Endothelial cell of umbilical vein (primary cell): ENCODE results near the gene KCNQ1OT1. TPM values are rescaled to one million over a fixed set of nuclear protein-coding genes. Genes with fewer than 3 reads are reported as not detected.

ENCODE experiments used
- BruUV-seq: library from RNA; stranded (reverse); fragments of 400-500 nt; replicated peaks from 2 replicates; lab custom pipeline; 2021; lab: Mats Ljungman, UMichigan
- CTCF ChIA-PET: fragments of 300-600, 350-600 bp; sonication (Branson Sonifier 250); formaldehyde crosslinking; loops from one replicate; lab custom pipeline; 2021; ENCODE audit warnings: antibody characterized with exemption, inconsistent platforms; lab: Charles Lee
- POLR2A ChIA-PET: fragments of 300-600, 350-600 bp; sonication (Branson Sonifier 250); formaldehyde crosslinking; loops from one replicate; lab custom pipeline; 2021; ENCODE audit warnings: antibody characterized with exemption, inconsistent platforms; lab: Charles Lee
- DNase-seq: peaks from one replicate; pipeline ENCODE4 v3.0.0-alpha.2; 2011; ENCODE audit warnings: low read depth, low spot score
- FAIRE-seq: peaks from 2 replicates; lab custom pipeline; 2011; peaks lifted over from hg19 to GRCh38; lab: Jason Lieb, UNC
- H2AFZ ChIP-seq: 2 replicates; pipeline ENCODE4 v1.6.0; 2012; ENCODE audit warnings: low read depth, low read length, control low read depth, inconsistent platforms
- H3K27ac ChIP-seq: 2 replicates; pipeline ENCODE4 v1.5.1; 2011; ENCODE audit warnings: low read depth, mild to moderate bottlenecking, control low read depth, low read length, moderate library complexity; ENCODE audit not compliant: insufficient read depth
- H3K27me3 ChIP-seq, 2 experiments: 2 replicates each; pipeline versions ENCODE4 v1.6.0 to v1.6.1; 2011; ENCODE audit warnings: low read length in 2 of 2, mixed read lengths in 1 of 2; ENCODE audit not compliant: control insufficient read depth in 2 of 2, insufficient read depth in 2 of 2
- H3K36me3 ChIP-seq, 2 experiments: 2 replicates in 1 of 2; 3 replicates in 1 of 2; pipeline ENCODE4 v1.5.1; 2011; ENCODE audit warnings: low read length in 2 of 2, mild to moderate bottlenecking in 1 of 2, moderate library complexity in 1 of 2; ENCODE audit not compliant: control insufficient read depth in 2 of 2, insufficient read depth in 2 of 2; ENCODE audit errors: extremely low read depth in 1 of 2
- H3K4me1 ChIP-seq: 3 replicates; pipeline ENCODE4 v1.5.1; 2011; ENCODE audit warnings: mild to moderate bottlenecking, low read length; ENCODE audit not compliant: control insufficient read depth, insufficient read depth; ENCODE audit errors: extremely low read depth
- H3K4me2 ChIP-seq: 2 replicates; pipeline ENCODE4 v1.6.1; 2011; ENCODE audit warnings: low read length, control low read depth, mixed read lengths; ENCODE audit not compliant: insufficient read depth
- H3K4me3 ChIP-seq, 3 experiments: fragments of 200-600 bp in 1 of 3; sonication (generic), shearing (Covaris generic) in 1 of 3; replicated peaks in 1 of 3; 2 replicates each; pipeline ENCODE4 v1.5.1; 2011 to 2016; ENCODE audit warnings: control low read depth in 3 of 3, low read length in 3 of 3, mild to moderate bottlenecking in 2 of 3, inconsistent platforms in 1 of 3, low read depth in 1 of 3, moderate library complexity in 1 of 3; ENCODE audit not compliant: insufficient read depth in 1 of 3
- H3K79me2 ChIP-seq: 2 replicates; pipeline ENCODE4 v1.6.0; 2012; ENCODE audit warnings: low read length, inconsistent platforms; ENCODE audit not compliant: control insufficient read depth, insufficient read depth
- H3K9ac ChIP-seq: replicated peaks from 2 replicates; pipeline ENCODE3; 2011; ENCODE audit warnings: low read length, control low read depth; ENCODE audit not compliant: insufficient read depth; ENCODE audit errors: extremely low read depth
- H3K9me1 ChIP-seq: replicated peaks from 3 replicates; pipeline ENCODE4 v1.6.0; 2011; ENCODE audit warnings: mild to moderate bottlenecking, low read length; ENCODE audit not compliant: control insufficient read depth, insufficient read depth; ENCODE audit errors: extremely low read depth
- H3K9me3 ChIP-seq: replicated peaks from 2 replicates; pipeline ENCODE4 v1.5.1; 2012; ENCODE audit warnings: low read length, inconsistent platforms; ENCODE audit not compliant: control insufficient read depth, insufficient read depth
- H4K20me1 ChIP-seq: replicated peaks from 2 replicates; pipeline ENCODE3; 2011; ENCODE audit warnings: mild to moderate bottlenecking, low read length; ENCODE audit not compliant: control insufficient read depth, insufficient read depth; ENCODE audit errors: extremely low read depth
- FOS ChIP-seq: IDR thresholded peaks from 2 replicates; pipeline ENCODE4 v1.6.1; 2011; ENCODE audit warnings: mild to moderate bottlenecking, low read length, moderate library complexity, borderline replicate concordance; ENCODE audit not compliant: insufficient read depth
- GATA2 ChIP-seq: IDR thresholded peaks from 2 replicates; pipeline ENCODE4 v1.7.0; 2011; ENCODE audit warnings: low read depth, mild to moderate bottlenecking, moderate library complexity, mixed read lengths, low read length; ENCODE audit not compliant: insufficient read length, insufficient read depth
- JUN ChIP-seq: IDR thresholded peaks from 2 replicates; pipeline ENCODE4 v1.6.1; 2011; ENCODE audit warnings: borderline replicate concordance, low read depth; ENCODE audit not compliant: insufficient read length, insufficient read depth
- MAX ChIP-seq: IDR thresholded peaks from 2 replicates; pipeline ENCODE4 v1.6.1; 2011; ENCODE audit not compliant: insufficient read depth, insufficient read length
- MYC ChIP-seq: IDR thresholded peaks from one replicate; pipeline ENCODE4 v1.6.1; 2011; ENCODE audit warnings: mild to moderate bottlenecking, low read depth, low read length
- POLR2AphosphoS5 ChIP-seq: IDR thresholded peaks from 2 replicates; pipeline ENCODE4 v1.6.1; 2012; ENCODE audit warnings: low read depth, mild to moderate bottlenecking, control low read depth, low read length, moderate library complexity; ENCODE audit not compliant: insufficient read depth
- dilution Hi-C: fragments of 300-500 bp; cut with MboI; formaldehyde crosslinking; loops from one replicate; pipeline ENCODE4 v1.15.0; 2019; ENCODE audit warnings: low sequenced_read_pairs; ENCODE audit not compliant: extremely low pct_ligation_motif_present
- intact Hi-C: fragments of 100-400 bp; cut with micrococcal nuclease; formaldehyde crosslinking; loops from one replicate; pipeline ENCODE4 v1.10.0; 2022
- polyA plus RNA-seq, 4 experiments: library from polyadenylated mRNA; depleted of rRNA in 3 of 4; stranded (reverse) in 3 of 4; unstranded in 1 of 4; fragments of >200 nt; gene quantifications; 2 replicates each; pipeline versions ENCODE4 v1.2.1 to v1.2.3, GENCODE V29; 2011 to 2012; ENCODE audit warnings: missing spikeins in 1 of 4
- total RNA-seq: library from RNA; stranded (reverse); gene quantifications from 2 replicates; pipeline ENCODE4 v1.2.3, GENCODE V29; 2021
- TF ChIP-seq, protein P1 (sequence below), 2 donors: IDR thresholded peaks; 1 replicate in 1 of 2; 2 replicates in 1 of 2; pipeline ENCODE4 v1.5.1; 2011; ENCODE audit warnings: low read length in 2 of 2, mild to moderate bottlenecking in 2 of 2, moderate library complexity in 2 of 2, control low read depth in 1 of 2, inconsistent platforms in 1 of 2, low read depth in 1 of 2; ENCODE audit not compliant: insufficient read depth in 1 of 2; ENCODE audit errors: extremely low read depth in 1 of 2

Gene KCNQ1OT1
- total and polyA plus RNA-seq, 2 donors (not counting 3 experiments of a cell fraction or from before 2014, with no cell fraction given) = 0.11 to 1.8 TPM

- Histone ChIP-seq H3K9me1 (no peaks in the 10 kb centered on the region), H3K9ac (no peak overlapping the region), H4K20me1 (no peaks in the 10 kb centered on the region), H3K79me2 (no peaks in the 10 kb centered on the region), H3K27me3 (no peaks in the 10 kb centered on the region), H3K4me2 (no peak overlapping the region), H3K27ac (no peak overlapping the region), H2AFZ (no peak overlapping the region), H3K4me3 (no peak overlapping the region), H3K4me1 (no peaks in the 10 kb centered on the region), H3K9me3 (no peaks in the 10 kb centered on the region), H3K36me3 (no peaks in the 10 kb centered on the region)
- ChIA-PET CTCF (no interaction called here), POLR2A (no interaction called here)
- TF ChIP-seq JUN (no peak), POLR2AphosphoS5 (no peak), MAX (no peak)
- TF ChIP-seq, protein P1, sequence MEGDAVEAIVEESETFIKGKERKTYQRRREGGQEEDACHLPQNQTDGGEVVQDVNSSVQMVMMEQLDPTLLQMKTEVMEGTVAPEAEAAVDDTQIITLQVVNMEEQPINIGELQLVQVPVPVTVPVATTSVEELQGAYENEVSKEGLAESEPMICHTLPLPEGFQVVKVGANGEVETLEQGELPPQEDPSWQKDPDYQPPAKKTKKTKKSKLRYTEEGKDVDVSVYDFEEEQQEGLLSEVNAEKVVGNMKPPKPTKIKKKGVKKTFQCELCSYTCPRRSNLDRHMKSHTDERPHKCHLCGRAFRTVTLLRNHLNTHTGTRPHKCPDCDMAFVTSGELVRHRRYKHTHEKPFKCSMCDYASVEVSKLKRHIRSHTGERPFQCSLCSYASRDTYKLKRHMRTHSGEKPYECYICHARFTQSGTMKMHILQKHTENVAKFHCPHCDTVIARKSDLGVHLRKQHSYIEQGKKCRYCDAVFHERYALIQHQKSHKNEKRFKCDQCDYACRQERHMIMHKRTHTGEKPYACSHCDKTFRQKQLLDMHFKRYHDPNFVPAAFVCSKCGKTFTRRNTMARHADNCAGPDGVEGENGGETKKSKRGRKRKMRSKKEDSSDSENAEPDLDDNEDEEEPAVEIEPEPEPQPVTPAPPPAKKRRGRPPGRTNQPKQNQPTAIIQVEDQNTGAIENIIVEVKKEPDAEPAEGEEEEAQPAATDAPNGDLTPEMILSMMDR (IDR thresholded peaks at IDR 0.05; ENCODE audit: extremely low read depth in 1 of 2, insufficient read depth in 1 of 2, low read depth in 1 of 2, low read length in 2 of 2) = no peak
- BruUV-seq = no TSS peak
- DNase-seq (no peak), FAIRE-seq (no peak)
- intact Hi-C loops (no loop called here), dilution Hi-C loops (no loop called here)
Measured at GRCh38 chr11:2580571-2581001, 119.2 kb downstream of the KCNQ1OT1 start.

DNA sequence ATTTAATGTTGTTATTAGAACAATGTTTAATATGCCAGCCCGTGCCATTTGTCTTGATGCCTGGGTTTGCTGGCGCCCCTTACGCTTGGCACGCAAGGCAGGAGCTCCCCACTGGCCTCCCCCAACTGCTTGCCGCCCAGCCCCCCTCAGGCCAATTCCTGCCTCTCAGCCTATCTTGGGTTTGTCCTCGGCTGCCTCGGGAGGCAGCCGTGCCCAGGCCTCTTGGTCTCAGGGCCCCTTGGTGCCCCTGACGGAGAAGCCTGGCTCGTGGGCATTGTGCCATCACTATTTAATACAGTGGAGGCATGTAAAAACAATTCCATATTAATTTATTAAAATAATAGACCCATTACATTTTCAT, 119.8 kb downstream of the KCNQ1OT1 start:
- Histone ChIP-seq H2AFZ (no peak overlapping the region), H3K4me2 (no peak overlapping the region), H3K4me1 (no peaks in the 10 kb centered on the region), H3K79me2 (no peaks in the 10 kb centered on the region), H3K9me1 (no peaks in the 10 kb centered on the region), H3K27ac (no peak overlapping the region), H3K4me3 (no peak overlapping the region), H4K20me1 (no peaks in the 10 kb centered on the region), H3K36me3 (no peaks in the 10 kb centered on the region), H3K27me3 (no peaks in the 10 kb centered on the region), H3K9ac (no peak overlapping the region), H3K9me3 (no peaks in the 10 kb centered on the region)
- no TSS peak for BruUV-seq
- ChIA-PET CTCF (no interaction called here), POLR2A (no interaction called here)
- FAIRE-seq (no peak), DNase-seq (no peak)
- dilution Hi-C loops = no loop called here
- intact Hi-C loops = no loop called here
- no peak for TF ChIP-seq MYC
- TF ChIP-seq FOS = no peak
- TF ChIP-seq MAX = no peak
- TF ChIP-seq GATA2 = no peak
